K562 (cell line): ENCODE measurements around the gene PHOX2A. TPM values are rescaled to one million over a fixed set of nuclear protein-coding genes. Genes with fewer than 3 reads are reported as not detected.

Source experiments
- ATF3 ChIP-seq, 2 experiments: fragments of 450-650 bp in 1 of 2; sonication (generic) in 1 of 2; formaldehyde crosslinking in 1 of 2; IDR thresholded peaks in 1 of 2; conservative IDR thresholded peaks in 1 of 2; 2 replicates each; pipeline versions ENCODE4 v1.6.1 to v1.8.1; 2016 to 2023; ENCODE audit warnings: mild to moderate bottlenecking in 2 of 2, moderate library complexity in 2 of 2, inconsistent platforms in 1 of 2, missing genetic modification reagents in 1 of 2
- CC2D1A ChIP-seq: fragments of 450-650 bp; IDR thresholded peaks from 2 replicates; pipeline ENCODE4 v1.6.1; 2017; ENCODE audit warnings: mild to moderate bottlenecking
- CTCF ChIP-seq, 3 experiments: IDR thresholded peaks in 2 of 3; conservative IDR thresholded peaks in 1 of 3; 2 replicates each; pipeline ENCODE4 v1.5.1; 2011 to 2012; ENCODE audit warnings: low read length in 3 of 3, mild to moderate bottlenecking in 3 of 3, control low read depth in 2 of 3, improper control_type of control experiment in 1 of 3, inconsistent platforms in 1 of 3, low read depth in 1 of 3, mixed read lengths in 1 of 3, moderate library complexity in 1 of 3; ENCODE audit not compliant: insufficient read depth in 2 of 3
- EHMT2 ChIP-seq: fragments of 450-650 bp; IDR thresholded peaks from 2 replicates; pipeline ENCODE4 v1.6.1; 2018; ENCODE audit warnings: antibody characterized with exemption
- HNRNPH1 ChIP-seq: fragments of 200-400 bp; formaldehyde crosslinking; optimal IDR thresholded peaks from 2 replicates; pipeline ENCODE3; 2017; ENCODE audit warnings: low read depth, mild to moderate bottlenecking, low read length, moderate library complexity
- KAT8 ChIP-seq: fragments of 450-650 bp; IDR thresholded peaks from 2 replicates; pipeline ENCODE4 v1.6.1; 2016; ENCODE audit warnings: low read depth, mild to moderate bottlenecking
- MLLT1 ChIP-seq, 2 experiments: fragments of 450-650 bp; IDR thresholded peaks; 2 replicates each; pipeline ENCODE4 v1.6.1; 2016
- NELFE ChIP-seq: IDR thresholded peaks from 2 replicates; pipeline ENCODE4 v1.6.1; 2011; ENCODE audit warnings: mild to moderate bottlenecking; ENCODE audit not compliant: insufficient read depth, insufficient read length
- SMARCA4 ChIP-seq: fragments of 450-650 bp; IDR thresholded peaks from 2 replicates; pipeline ENCODE4 v1.6.1; 2016
- USF2 ChIP-seq: sonication (generic); formaldehyde crosslinking; IDR thresholded peaks from 2 replicates; pipeline ENCODE4 v1.5.0; 2020; ENCODE audit warnings: missing genetic modification reagents
- ZBTB8A ChIP-seq: fragments of 450-650 bp; IDR thresholded peaks from 2 replicates; pipeline ENCODE4 v1.6.1; 2018; ENCODE audit warnings: mild to moderate bottlenecking, moderate library complexity; ENCODE audit not compliant: partially characterized antibody
- ZHX1 ChIP-seq: fragments of 150-350 bp; conservative IDR thresholded peaks from 2 replicates; pipeline ENCODE4 v1.6.1; 2014; ENCODE audit warnings: low read length
- ZNF280A ChIP-seq: fragments of 450-650 bp; IDR thresholded peaks from 2 replicates; pipeline ENCODE4 v1.6.1; 2018; ENCODE audit warnings: mild to moderate bottlenecking, low read depth; ENCODE audit not compliant: partially characterized antibody
- ZNF445 ChIP-seq: fragments of 250-450 bp; sonication (Bioruptor Pico); IDR thresholded peaks from 2 replicates; pipeline ENCODE4 v1.4.0; 2020; ENCODE audit warnings: low read depth, mild to moderate bottlenecking, moderate library complexity
- polyA plus RNA-seq, 8 experiments: library from polyadenylated mRNA; depleted of rRNA in 4 of 8; stranded (reverse) in 5 of 8; unstranded in 3 of 8; fragments of >200 nt; fragmentation: Nextera tagmentation in 2 of 8; fragmentation: Illumina TruSeq in 1 of 8; extraction: Ambion mirVana in 2 of 8; extraction: Trizol in 1 of 8; gene quantifications; 2 replicates each; pipeline versions ENCODE4 v1.2.1 to v1.2.3, GENCODE V29; 2011 to 2014; ENCODE audit warnings: inconsistent platforms in 1 of 8, missing spikeins in 1 of 8
- total RNA-seq, 7 experiments: library from RNA; depleted of rRNA in 6 of 7; stranded (reverse); fragments of >200 nt in 6 of 7; fragmentation: Illumina TruSeq in 2 of 7; extraction: Trizol in 2 of 7; gene quantifications; 2 replicates each; pipeline versions ENCODE4 v1.2.1 to v1.2.3, GENCODE V29; 2011 to 2021; ENCODE audit warnings: low replicate concordance in 1 of 7

The PHOX2A gene
- total and polyA plus RNA-seq, 9 of the 15 experiments (the other 6 are each of a cell fraction or from before 2014, with no cell fraction given) = not detected

GRCh38 chr11:72263361-72263760 lies 19.4 kb upstream of the PHOX2A start (continued):
- TF ChIP-seq HNRNPH1 (no peak), EHMT2 (peak; percentile 65; the same call in 1 of the 2 replicates), ZHX1 (no peak), ZNF445 (CRISPR knock-in tag) (no peak), ATF3 (IDR thresholded peaks at IDR 0.05) (peak; percentile 75), ATF3 (CRISPR knock-in tag; conservative IDR thresholded peaks at IDR 0.05) (no peak), MLLT1 (IDR thresholded peaks at IDR 0.05) (no peak), ZBTB8A (no peak), USF2 (CRISPR knock-in tag) (no peak), SMARCA4 (0 out of 2 replicates have a peak, but pooled peaks have one; percentile 61), CTCF (IDR thresholded peaks at IDR 0.05 in 2 of 3, conservative IDR thresholded peaks at IDR 0.05 in 1 of 3; ENCODE audit: insufficient read depth in 2 of 3, low read depth in 1 of 3, low read length in 3 of 3) (no peak), ZNF280A (no peak), NELFE (no peak), KAT8 (no peak), CC2D1A (peak; percentile 88)
